22Rv1 (cell line): ENCODE data around the gene HERPUD2.

Source experiments
- H3K27ac ChIP-seq: fragments of 450-650 bp; 2 replicates; pipeline ENCODE4 v1.5.1; 2017
- ZFX ChIP-seq: fragments of 450-650 bp; IDR thresholded peaks from 2 replicates; pipeline ENCODE4 v1.6.1; 2017; ENCODE audit warnings: antibody characterized with exemption, borderline replicate concordance
- TF ChIP-seq, protein P1 (sequence below): fragments of 450-650 bp; IDR thresholded peaks from 2 replicates; pipeline ENCODE4 v1.5.1; 2017; ENCODE audit warnings: mild to moderate bottlenecking

Gene HERPUD2

DNA sequence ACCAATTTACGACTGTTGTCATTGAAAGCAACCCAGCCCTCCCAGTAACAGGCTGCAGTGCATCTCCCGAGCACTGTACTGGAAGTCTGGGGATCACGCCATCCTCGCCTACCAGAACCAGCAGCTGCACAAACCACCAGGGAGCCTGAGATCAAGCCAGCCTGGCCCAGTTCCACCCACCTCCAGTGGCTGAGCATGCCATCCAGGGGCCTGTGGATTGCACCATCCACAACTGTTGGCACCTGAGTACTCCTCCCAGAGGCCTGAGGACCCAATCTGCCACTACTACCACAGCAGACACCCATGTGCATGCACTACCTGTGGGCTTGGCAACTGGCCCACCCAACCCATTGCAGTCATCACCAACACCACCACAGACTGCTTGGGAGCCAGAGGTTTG, 44.2 kb downstream of the HERPUD2 start:
- TF ChIP-seq, protein P1, sequence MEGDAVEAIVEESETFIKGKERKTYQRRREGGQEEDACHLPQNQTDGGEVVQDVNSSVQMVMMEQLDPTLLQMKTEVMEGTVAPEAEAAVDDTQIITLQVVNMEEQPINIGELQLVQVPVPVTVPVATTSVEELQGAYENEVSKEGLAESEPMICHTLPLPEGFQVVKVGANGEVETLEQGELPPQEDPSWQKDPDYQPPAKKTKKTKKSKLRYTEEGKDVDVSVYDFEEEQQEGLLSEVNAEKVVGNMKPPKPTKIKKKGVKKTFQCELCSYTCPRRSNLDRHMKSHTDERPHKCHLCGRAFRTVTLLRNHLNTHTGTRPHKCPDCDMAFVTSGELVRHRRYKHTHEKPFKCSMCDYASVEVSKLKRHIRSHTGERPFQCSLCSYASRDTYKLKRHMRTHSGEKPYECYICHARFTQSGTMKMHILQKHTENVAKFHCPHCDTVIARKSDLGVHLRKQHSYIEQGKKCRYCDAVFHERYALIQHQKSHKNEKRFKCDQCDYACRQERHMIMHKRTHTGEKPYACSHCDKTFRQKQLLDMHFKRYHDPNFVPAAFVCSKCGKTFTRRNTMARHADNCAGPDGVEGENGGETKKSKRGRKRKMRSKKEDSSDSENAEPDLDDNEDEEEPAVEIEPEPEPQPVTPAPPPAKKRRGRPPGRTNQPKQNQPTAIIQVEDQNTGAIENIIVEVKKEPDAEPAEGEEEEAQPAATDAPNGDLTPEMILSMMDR, result no peak

DNA sequence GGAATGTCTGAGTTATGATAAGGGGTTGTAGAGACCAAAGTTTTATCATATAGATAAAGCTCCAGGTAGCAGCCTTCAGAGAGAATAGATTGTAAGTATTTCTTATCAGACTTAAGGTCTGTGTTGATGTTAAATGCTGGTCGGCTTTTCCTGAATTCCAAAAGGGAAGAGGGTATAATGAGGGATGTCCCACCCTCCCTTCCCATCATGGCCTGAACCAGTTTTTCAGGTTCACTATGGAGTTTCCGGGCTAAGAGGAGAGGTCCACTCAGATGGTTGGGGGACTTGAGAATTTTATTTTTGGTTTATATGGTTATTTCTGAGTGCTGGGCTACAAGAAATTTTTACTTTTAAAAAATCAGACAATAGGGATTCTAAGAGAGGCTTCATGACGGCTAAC, 45.2 kb downstream of the HERPUD2 start:
- TF ChIP-seq, protein P1, result no peak
- TF ChIP-seq ZFX, result no peak

More for the DNA sequence above, 44.2 kb downstream of the HERPUD2 start:
- H3K27ac ChIP-seq, result no peak overlapping the region

DNA sequence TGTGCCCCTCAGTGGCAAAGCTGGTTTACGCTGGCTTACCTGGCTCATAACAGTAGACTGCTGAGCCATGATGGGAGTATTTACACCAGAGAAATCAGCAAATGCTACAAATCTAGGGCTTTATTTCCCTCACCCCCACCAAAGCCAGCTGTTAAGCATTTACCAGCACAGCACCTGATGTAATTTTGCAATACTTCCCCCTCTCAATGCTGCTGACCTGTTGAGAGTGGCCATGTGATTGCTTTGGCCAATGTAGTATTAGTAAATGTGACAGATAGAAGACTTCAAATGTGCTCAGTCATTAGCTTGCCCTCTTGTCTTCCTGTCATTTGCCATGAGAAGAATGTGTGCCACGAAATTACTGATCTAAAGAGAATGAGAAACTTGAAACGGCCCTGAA, 46.6 kb downstream of the HERPUD2 start:
- no peak overlapping the region for H3K27ac ChIP-seq
- TF ChIP-seq, protein P1, result no peak
- TF ChIP-seq ZFX, result no peak

More for the DNA sequence above, 45.2 kb downstream of the HERPUD2 start:
- no peak overlapping the region for H3K27ac ChIP-seq

DNA sequence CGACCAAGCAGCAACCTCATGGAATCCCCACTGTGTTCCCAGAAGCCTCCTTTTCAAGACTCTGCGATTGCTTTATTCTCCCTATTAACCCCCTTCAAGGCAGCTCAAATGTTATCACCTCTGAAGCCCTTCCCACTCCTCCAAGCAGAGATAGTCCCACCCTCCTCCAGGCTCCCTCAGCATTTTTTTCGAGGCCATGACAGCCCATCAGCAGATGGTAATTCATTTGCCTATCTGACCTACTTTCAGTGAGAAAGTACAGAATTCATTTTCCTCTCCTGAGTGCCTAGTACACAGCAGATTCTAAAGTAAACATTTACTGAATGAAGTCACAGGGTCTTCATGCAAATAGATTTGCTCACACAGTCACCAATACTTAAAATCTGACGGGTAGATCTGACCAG, 47.8 kb downstream of the HERPUD2 start:
- TF ChIP-seq ZFX, result no peak
- TF ChIP-seq, protein P1, result no peak
- H3K27ac ChIP-seq, result peak overlapping the region; percentile 37

DNA sequence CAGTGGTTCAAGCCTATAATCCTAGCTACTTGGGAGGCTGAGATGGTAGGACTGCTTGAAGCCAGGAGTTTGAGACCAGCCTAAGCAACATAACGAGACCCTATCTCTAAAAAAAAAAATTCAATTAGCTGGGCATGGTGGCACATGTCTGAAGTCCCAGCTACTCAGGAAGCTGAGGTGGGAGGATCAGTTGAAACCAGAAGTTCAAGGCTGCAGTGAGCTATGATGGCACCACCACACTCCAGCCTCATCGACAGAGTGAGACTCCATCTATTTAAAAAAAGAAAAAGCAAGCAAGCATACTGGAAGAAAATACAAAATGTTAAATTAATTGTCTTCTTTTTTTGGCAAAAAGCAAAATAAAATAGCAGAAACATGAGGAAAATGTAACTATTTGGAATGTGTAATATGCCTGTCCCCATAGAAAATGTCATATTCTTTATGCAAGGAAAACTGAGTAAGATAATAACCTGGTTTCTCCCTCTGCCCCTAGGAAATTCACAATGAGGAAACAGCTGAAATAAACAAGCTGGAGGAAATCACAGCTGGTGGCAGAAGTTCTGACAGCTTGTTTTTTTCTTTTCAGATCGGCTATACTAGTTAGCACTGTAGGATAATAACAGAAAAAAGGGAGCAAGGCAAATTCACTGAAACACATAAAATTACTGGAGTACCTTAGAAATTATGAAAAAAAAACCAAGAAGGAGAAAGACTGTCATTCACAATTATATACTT, 48.5 kb downstream of the HERPUD2 start:
- TF ChIP-seq, protein P1, result no peak
- no peak for TF ChIP-seq ZFX
- peak overlapping the region; percentile 37; the same call in 1 of the 2 replicates for H3K27ac ChIP-seq

DNA sequence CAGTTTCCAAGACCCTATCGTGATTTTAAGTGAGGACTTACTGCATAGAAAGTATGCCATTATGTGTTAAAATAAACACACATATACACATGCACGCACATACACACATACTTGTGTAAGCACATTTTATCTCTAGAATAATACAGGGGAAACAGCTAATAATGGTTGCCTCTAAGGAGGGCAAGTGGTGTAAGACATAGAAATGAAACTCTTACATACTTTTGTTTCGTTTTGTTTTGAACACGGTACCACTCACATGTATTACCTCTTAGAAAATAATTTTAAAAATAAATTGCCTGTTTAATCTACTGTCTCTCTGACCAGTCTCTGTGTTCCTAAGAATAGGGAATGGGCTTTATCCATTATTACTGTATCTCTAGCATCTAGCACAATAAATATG, 49.2 kb downstream of the HERPUD2 start:
- TF ChIP-seq, protein P1, result no peak
- no peak for TF ChIP-seq ZFX

More for the DNA sequence above, 49.2 kb downstream of the HERPUD2 start:
- H3K27ac ChIP-seq, result no peak overlapping the region
